ENCODE data around the gene PSTPIP1. TPM values are rescaled to one million over a fixed set of nuclear protein-coding genes. Genes with fewer than 3 reads are reported as not detected.
A peak's percentile ranks its signal among the peaks of the same experiment; 100 is the strongest.

Gene PSTPIP1
- total and polyA plus RNA-seq, 2 experiments from 2014 or later = 0.80 TPM; not detected in 1

DNA sequence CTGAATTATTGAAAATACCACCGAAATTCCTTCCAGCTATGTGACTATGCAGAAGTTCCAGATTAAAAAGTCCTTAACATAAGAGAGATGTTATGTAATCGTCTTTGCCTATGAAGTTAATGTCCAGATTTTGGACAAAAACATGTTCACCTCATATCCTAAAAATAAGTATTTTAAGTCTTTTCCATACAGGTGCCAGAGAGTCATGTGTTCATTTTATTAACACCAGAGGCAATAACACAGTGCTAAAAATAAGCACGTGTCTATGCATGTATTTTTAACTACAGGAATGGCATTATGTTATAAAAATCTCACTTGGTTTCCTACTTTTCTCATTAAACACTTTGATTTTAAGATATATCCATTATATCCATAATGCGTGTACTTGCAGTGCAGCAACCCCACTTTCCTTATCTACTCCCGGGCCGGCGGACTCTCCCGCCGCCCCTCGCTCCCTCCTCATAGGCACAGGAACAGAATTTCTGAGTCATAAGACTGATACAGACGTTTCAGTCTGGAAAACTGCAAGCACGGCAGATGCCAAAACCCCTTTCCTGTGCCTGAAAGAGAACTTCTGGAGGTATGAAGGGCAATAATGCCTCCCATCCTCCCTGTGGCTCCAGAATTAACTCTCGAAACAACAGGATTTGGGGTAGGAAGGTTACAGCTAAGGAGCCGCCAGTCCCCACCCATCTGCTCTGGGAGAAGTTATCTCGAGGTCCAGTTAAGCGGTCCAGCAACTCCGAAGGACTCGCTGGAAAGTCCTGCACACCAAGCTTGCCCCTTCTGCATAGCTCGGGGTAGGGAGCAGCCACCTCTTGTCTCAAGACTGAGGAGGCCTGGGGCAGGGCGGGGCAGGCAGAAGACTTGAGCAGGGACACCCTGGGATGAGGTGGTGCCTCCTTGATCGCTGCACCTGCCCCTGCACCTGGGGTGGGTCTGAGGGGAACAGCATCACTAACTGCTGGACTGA, 22.3 kb upstream of the PSTPIP1 start:
- no peak overlapping the region for H3K27ac ChIP-seq
- peaks cover 10% of the 10 kb centered on the region; the same call in 1 of the 2 replicates for H3K4me1 ChIP-seq (ENCODE audit: insufficient read depth)
- H3K9me2 ChIP-seq (ENCODE audit: insufficient read depth) = no peaks in the 10 kb centered on the region
- in situ Hi-C loops (cut with MboI) = no loop called here
- peak overlapping the region; percentile 33; the same call in 1 of the 2 replicates for H3K9ac ChIP-seq
- no peaks in the 10 kb centered on the region for H4K20me1 ChIP-seq (ENCODE audit: insufficient read depth)
- peak overlapping the region; percentile 77 for H3K4me2 ChIP-seq (ENCODE audit: unreplicated experiment)
- H2AFZ ChIP-seq = peak overlapping the region; percentile 65
- H3K27me3 ChIP-seq (replicated peaks; ENCODE audit: insufficient read depth) = 0 out of 2 replicates have a peak, but pooled peaks cover 3% of the 10 kb centered on the region
- peak; percentile 73 for DNase-seq
- no peak for TF ChIP-seq EZH2phosphoT487 (IDR thresholded peaks at IDR 0.05; ENCODE audit: insufficient read depth, low read depth)
- no peak for TF ChIP-seq EZH2 (IDR thresholded peaks at IDR 0.05; ENCODE audit: insufficient read depth, poor library complexity, severe bottlenecking)
- no peaks in the 10 kb centered on the region for H3K79me2 ChIP-seq (ENCODE audit: insufficient read depth)
- no peaks in the 10 kb centered on the region for H3K9me3 ChIP-seq (ENCODE audit: low read depth)
- H3K36me3 ChIP-seq (ENCODE audit: low read depth) = no peaks in the 10 kb centered on the region
- WGBS, 2 experiments (ENCODE audit: low coverage in 1 of 2, low lambda C conversion rate in 2 of 2, missing lambda C conversion rate in 2 of 2) = 13 to 15% methylated on average over 21 of the region's 21 CpGs
- no peaks in the 10 kb centered on the region for H3F3A ChIP-seq (ENCODE audit: insufficient read depth)
- peak overlapping the region; percentile 52 for H3K4me3 ChIP-seq

DNA sequence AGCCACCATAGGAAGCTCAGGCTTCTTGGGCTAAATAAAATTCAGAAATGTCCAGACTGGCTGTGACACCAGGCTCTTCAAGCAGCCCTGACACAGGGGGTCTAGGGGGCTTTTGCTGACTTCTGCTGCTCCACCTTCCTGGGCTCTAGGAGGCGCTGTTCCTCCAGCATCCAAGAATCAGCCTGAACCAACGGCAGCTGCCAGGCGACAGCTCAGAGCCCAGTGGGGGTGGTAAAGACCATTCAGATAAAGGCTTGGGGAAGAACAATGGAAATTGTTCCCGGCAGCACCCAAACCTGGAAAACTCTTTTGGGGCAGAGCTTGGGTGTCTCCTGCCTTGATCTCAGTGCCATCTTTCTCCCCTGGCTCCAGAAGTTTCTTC, 21.6 kb upstream of the PSTPIP1 start:
- no peaks in the 10 kb centered on the region for H3F3A ChIP-seq (ENCODE audit: insufficient read depth)
- no peaks in the 10 kb centered on the region for H3K9me2 ChIP-seq (ENCODE audit: insufficient read depth)
- peaks cover 10% of the 10 kb centered on the region; the same call in 1 of the 2 replicates for H3K4me1 ChIP-seq (ENCODE audit: insufficient read depth)
- TF ChIP-seq EZH2 (IDR thresholded peaks at IDR 0.05; ENCODE audit: insufficient read depth, poor library complexity, severe bottlenecking) (no peak), EZH2phosphoT487 (IDR thresholded peaks at IDR 0.05; ENCODE audit: insufficient read depth, low read depth) (no peak)
- WGBS, 2 experiments (ENCODE audit: low coverage in 1 of 2, low lambda C conversion rate in 2 of 2, missing lambda C conversion rate in 2 of 2) = 48 to 52% methylated on average over 4 of the region's 4 CpGs
- H3K9ac ChIP-seq = no peak overlapping the region
- no peak overlapping the region for H3K27ac ChIP-seq
- peak; percentile 56 for DNase-seq
- no peak overlapping the region for H2AFZ ChIP-seq
- peak overlapping the region; percentile 77 for H3K4me2 ChIP-seq (ENCODE audit: unreplicated experiment)
- no peaks in the 10 kb centered on the region for H3K79me2 ChIP-seq (ENCODE audit: insufficient read depth)
- H3K36me3 ChIP-seq (ENCODE audit: low read depth) = no peaks in the 10 kb centered on the region
- H4K20me1 ChIP-seq (ENCODE audit: insufficient read depth) = no peaks in the 10 kb centered on the region
- in situ Hi-C loops (cut with MboI) = no loop called here
- H3K4me3 ChIP-seq = no peak overlapping the region
- 0 out of 2 replicates have a peak, but pooled peaks cover 3% of the 10 kb centered on the region for H3K27me3 ChIP-seq (replicated peaks; ENCODE audit: insufficient read depth)
- no peaks in the 10 kb centered on the region for H3K9me3 ChIP-seq (ENCODE audit: low read depth)

GRCh38 chr15:76973906-76974305, 21.0 kb upstream of the PSTPIP1 start:
- H3K4me3 ChIP-seq = no peak overlapping the region
- no peaks in the 10 kb centered on the region for H4K20me1 ChIP-seq (ENCODE audit: insufficient read depth)
- no peak overlapping the region for H3K4me2 ChIP-seq (ENCODE audit: unreplicated experiment)
- H3K9me3 ChIP-seq (ENCODE audit: low read depth) = no peaks in the 10 kb centered on the region
- no peaks in the 10 kb centered on the region for H3K79me2 ChIP-seq (ENCODE audit: insufficient read depth)
- H3K4me1 ChIP-seq (ENCODE audit: insufficient read depth) = peaks cover 10% of the 10 kb centered on the region; the same call in 1 of the 2 replicates
- DNase-seq = no peak
- H3F3A ChIP-seq (ENCODE audit: insufficient read depth) = no peaks in the 10 kb centered on the region
- WGBS, 2 experiments (ENCODE audit: low coverage in 1 of 2, low lambda C conversion rate in 2 of 2, missing lambda C conversion rate in 2 of 2) = 72 to 84% methylated on average over 2 of the region's 2 CpGs
- H3K9me2 ChIP-seq (ENCODE audit: insufficient read depth) = no peaks in the 10 kb centered on the region
- H2AFZ ChIP-seq = no peak overlapping the region
- H3K9ac ChIP-seq = no peak overlapping the region
- in situ Hi-C loops (cut with MboI) = no loop called here
- 0 out of 2 replicates have a peak, but pooled peaks cover 3% of the 10 kb centered on the region for H3K27me3 ChIP-seq (replicated peaks; ENCODE audit: insufficient read depth)
- no peaks in the 10 kb centered on the region for H3K36me3 ChIP-seq (ENCODE audit: low read depth)
- TF ChIP-seq EZH2phosphoT487 (IDR thresholded peaks at IDR 0.05; ENCODE audit: insufficient read depth, low read depth) (no peak), EZH2 (IDR thresholded peaks at IDR 0.05; ENCODE audit: insufficient read depth, poor library complexity, severe bottlenecking) (no peak)
- H3K27ac ChIP-seq = no peak overlapping the region

DNA sequence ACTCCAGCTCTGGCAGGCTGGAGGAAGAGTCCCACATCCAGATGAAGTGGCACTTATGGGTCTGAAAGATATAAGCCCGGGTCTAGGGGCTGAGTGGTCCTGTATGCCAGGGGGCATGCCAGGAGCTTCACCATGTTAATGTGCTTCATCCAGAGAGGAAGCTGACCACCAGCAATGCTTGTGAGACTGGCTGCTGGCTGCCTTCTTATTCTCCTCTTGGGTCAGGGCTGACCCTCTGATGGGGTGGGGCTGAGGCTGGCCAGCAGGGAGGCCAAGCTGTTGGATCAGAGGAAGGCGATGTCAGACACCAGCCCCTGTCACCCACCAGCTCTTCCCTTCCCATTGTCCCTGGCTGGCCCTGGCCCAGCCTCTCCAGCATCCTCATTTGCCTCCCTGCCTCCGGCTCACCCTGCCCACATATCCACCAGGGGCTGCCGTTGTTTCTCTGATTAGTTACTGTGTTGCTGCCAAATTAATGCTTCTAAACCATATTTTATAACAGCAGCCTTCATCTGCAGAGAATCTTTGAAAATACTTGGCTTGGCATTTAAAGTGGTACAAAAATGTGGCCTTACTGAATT, 20.4 kb upstream of the PSTPIP1 start:
- Histone ChIP-seq H3F3A (ENCODE audit: insufficient read depth) (no peaks in the 10 kb centered on the region), H3K4me1 (ENCODE audit: insufficient read depth) (peaks cover 10% of the 10 kb centered on the region; the same call in 1 of the 2 replicates), H3K79me2 (ENCODE audit: insufficient read depth) (no peaks in the 10 kb centered on the region), H3K4me2 (ENCODE audit: unreplicated experiment) (no peak overlapping the region), H3K4me3 (no peak overlapping the region), H3K27me3 (replicated peaks; ENCODE audit: insufficient read depth) (0 out of 2 replicates have a peak, but pooled peaks cover 3% of the 10 kb centered on the region), H4K20me1 (ENCODE audit: insufficient read depth) (no peaks in the 10 kb centered on the region), H2AFZ (no peak overlapping the region), H3K36me3 (ENCODE audit: low read depth) (no peaks in the 10 kb centered on the region), H3K9ac (no peak overlapping the region), H3K27ac (no peak overlapping the region), H3K9me2 (ENCODE audit: insufficient read depth) (no peaks in the 10 kb centered on the region), H3K9me3 (ENCODE audit: low read depth) (no peaks in the 10 kb centered on the region)
- in situ Hi-C loops (cut with MboI) = no loop called here
- no peak for DNase-seq
- WGBS, 2 experiments (ENCODE audit: low coverage in 1 of 2, low lambda C conversion rate in 2 of 2, missing lambda C conversion rate in 2 of 2) = 47 to 48% methylated on average over 3 to 4 of the region's 4 CpGs
- no peak for TF ChIP-seq EZH2phosphoT487 (IDR thresholded peaks at IDR 0.05; ENCODE audit: insufficient read depth, low read depth)
- no peak for TF ChIP-seq EZH2 (IDR thresholded peaks at IDR 0.05; ENCODE audit: insufficient read depth, poor library complexity, severe bottlenecking)

Data from GM23248 (cell line).